Measurements from ENCODE around the gene EML3.
"Not testable (repeated sequence)": the region's sequence is repeated elsewhere in the genome, so short reads cannot be mapped to it uniquely, and the experiment has no call there.

The EML3 gene

GRCh38 chr11:62566247-62566646 is 46.3 kb downstream of the EML3 start:
- TF ChIP-seq ZC3H10 (CRISPR knock-in tag; IDR thresholded peaks at IDR 0.05) (no peak), TCF4 (CRISPR knock-in tag; IDR thresholded peaks at IDR 0.05; ENCODE audit: borderline replicate concordance) (no peak), ZNF8 (CRISPR knock-in tag; IDR thresholded peaks at IDR 0.05) (no peak), RARB (CRISPR knock-in tag; IDR thresholded peaks at IDR 0.05) (no peak), SNAI2 (CRISPR knock-in tag; IDR thresholded peaks at IDR 0.05) (no peak), CSDC2 (CRISPR knock-in tag; IDR thresholded peaks at IDR 0.05) (no peak), ZNF565 (CRISPR knock-in tag; conservative IDR thresholded peaks at IDR 0.05; ENCODE audit: low read depth) (no peak), ISL1 (CRISPR knock-in tag; IDR thresholded peaks at IDR 0.05) (no peak), TOX (CRISPR knock-in tag; IDR thresholded peaks at IDR 0.05; ENCODE audit: borderline replicate concordance) (no peak), ZNF70 (CRISPR knock-in tag; IDR thresholded peaks at IDR 0.05) (no peak)
- no peak for ATAC-seq

GRCh38 chr11:62565100-62565802 is 47.3 kb downstream of the EML3 start:
- ATAC-seq, result no peak
- TF ChIP-seq GLIS3 (CRISPR knock-in tag; IDR thresholded peaks at IDR 0.05), result no peak
- TF ChIP-seq ZNF70 (CRISPR knock-in tag; IDR thresholded peaks at IDR 0.05), result no peak
- TF ChIP-seq ISL1 (CRISPR knock-in tag; IDR thresholded peaks at IDR 0.05), result no peak
- TF ChIP-seq ARNTL (CRISPR knock-in tag; IDR thresholded peaks at IDR 0.05; ENCODE audit: borderline replicate concordance, low read depth), result no peak
- TF ChIP-seq, protein P1, sequence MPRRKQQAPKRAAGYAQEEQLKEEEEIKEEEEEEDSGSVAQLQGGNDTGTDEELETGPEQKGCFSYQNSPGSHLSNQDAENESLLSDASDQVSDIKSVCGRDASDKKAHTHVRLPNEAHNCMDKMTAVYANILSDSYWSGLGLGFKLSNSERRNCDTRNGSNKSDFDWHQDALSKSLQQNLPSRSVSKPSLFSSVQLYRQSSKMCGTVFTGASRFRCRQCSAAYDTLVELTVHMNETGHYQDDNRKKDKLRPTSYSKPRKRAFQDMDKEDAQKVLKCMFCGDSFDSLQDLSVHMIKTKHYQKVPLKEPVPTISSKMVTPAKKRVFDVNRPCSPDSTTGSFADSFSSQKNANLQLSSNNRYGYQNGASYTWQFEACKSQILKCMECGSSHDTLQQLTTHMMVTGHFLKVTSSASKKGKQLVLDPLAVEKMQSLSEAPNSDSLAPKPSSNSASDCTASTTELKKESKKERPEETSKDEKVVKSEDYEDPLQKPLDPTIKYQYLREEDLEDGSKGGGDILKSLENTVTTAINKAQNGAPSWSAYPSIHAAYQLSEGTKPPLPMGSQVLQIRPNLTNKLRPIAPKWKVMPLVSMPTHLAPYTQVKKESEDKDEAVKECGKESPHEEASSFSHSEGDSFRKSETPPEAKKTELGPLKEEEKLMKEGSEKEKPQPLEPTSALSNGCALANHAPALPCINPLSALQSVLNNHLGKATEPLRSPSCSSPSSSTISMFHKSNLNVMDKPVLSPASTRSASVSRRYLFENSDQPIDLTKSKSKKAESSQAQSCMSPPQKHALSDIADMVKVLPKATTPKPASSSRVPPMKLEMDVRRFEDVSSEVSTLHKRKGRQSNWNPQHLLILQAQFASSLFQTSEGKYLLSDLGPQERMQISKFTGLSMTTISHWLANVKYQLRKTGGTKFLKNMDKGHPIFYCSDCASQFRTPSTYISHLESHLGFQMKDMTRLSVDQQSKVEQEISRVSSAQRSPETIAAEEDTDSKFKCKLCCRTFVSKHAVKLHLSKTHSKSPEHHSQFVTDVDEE (CRISPR knock-in tag; IDR thresholded peaks at IDR 0.05), result no peak
- TF ChIP-seq PPARA (CRISPR knock-in tag; IDR thresholded peaks at IDR 0.05; ENCODE audit: borderline replicate concordance), result no peak
- TF ChIP-seq SNAI2 (CRISPR knock-in tag; IDR thresholded peaks at IDR 0.05), result no peak
- no peak for TF ChIP-seq RARB (CRISPR knock-in tag; IDR thresholded peaks at IDR 0.05)
- TF ChIP-seq ZNF8 (CRISPR knock-in tag; IDR thresholded peaks at IDR 0.05), result no peak
- TF ChIP-seq TCF4 (CRISPR knock-in tag; IDR thresholded peaks at IDR 0.05; ENCODE audit: borderline replicate concordance), result no peak
- TF ChIP-seq BACH2 (CRISPR knock-in tag; IDR thresholded peaks at IDR 0.05; ENCODE audit: borderline replicate concordance), result no peak
- TF ChIP-seq, protein P2, sequence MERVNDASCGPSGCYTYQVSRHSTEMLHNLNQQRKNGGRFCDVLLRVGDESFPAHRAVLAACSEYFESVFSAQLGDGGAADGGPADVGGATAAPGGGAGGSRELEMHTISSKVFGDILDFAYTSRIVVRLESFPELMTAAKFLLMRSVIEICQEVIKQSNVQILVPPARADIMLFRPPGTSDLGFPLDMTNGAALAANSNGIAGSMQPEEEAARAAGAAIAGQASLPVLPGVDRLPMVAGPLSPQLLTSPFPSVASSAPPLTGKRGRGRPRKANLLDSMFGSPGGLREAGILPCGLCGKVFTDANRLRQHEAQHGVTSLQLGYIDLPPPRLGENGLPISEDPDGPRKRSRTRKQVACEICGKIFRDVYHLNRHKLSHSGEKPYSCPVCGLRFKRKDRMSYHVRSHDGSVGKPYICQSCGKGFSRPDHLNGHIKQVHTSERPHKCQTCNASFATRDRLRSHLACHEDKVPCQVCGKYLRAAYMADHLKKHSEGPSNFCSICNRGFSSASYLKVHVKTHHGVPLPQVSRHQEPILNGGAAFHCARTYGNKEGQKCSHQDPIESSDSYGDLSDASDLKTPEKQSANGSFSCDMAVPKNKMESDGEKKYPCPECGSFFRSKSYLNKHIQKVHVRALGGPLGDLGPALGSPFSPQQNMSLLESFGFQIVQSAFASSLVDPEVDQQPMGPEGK (CRISPR knock-in tag; IDR thresholded peaks at IDR 0.05; ENCODE audit: borderline replicate concordance), result no peak
- TF ChIP-seq OSR1 (CRISPR knock-in tag; IDR thresholded peaks at IDR 0.05), result no peak
- no peak for TF ChIP-seq CSDC2 (CRISPR knock-in tag; IDR thresholded peaks at IDR 0.05)
- TF ChIP-seq, protein P3, sequence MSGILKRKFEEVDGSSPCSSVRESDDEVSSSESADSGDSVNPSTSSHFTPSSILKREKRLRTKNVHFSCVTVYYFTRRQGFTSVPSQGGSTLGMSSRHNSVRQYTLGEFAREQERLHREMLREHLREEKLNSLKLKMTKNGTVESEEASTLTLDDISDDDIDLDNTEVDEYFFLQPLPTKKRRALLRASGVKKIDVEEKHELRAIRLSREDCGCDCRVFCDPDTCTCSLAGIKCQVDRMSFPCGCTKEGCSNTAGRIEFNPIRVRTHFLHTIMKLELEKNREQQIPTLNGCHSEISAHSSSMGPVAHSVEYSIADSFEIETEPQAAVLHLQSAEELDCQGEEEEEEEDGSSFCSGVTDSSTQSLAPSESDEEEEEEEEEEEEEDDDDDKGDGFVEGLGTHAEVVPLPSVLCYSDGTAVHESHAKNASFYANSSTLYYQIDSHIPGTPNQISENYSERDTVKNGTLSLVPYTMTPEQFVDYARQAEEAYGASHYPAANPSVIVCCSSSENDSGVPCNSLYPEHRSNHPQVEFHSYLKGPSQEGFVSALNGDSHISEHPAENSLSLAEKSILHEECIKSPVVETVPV (CRISPR knock-in tag; IDR thresholded peaks at IDR 0.05), result no peak
- TF ChIP-seq ZFP30 (CRISPR knock-in tag; IDR thresholded peaks at IDR 0.05), result no peak

DNA sequence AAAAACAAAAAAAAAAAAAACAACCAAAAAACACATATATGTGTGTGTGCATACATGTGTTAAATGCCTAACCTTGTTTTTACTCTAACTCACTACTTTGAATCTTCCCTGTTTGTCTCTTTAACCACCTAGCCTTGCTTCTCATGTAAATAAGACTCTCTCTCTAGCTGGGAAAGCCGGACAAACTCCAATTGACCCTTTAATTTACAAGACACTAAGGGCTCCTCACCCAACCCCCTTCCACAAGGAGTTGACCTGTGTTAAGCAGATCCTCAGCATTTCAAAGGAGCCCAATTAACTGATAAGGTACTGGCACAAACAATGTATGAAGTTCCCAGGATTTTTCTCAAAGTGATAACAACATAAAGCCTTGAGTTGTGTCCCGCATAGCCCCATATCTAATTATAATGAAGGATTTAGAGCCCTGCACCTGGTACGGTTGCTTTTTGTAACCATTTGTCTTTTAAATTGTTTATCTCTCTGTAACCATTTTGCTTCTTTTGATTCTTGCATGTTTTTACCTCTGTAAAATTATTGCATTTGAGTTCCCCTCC is 50.8 kb downstream of the EML3 start:
- ATAC-seq, result not testable (repeated sequence)

- peak; percentile 73 for ATAC-seq
- TF ChIP-seq PPARA (CRISPR knock-in tag; IDR thresholded peaks at IDR 0.05; ENCODE audit: borderline replicate concordance) (no peak), ISL1 (CRISPR knock-in tag; IDR thresholded peaks at IDR 0.05) (peak; percentile 79), RARB (CRISPR knock-in tag; IDR thresholded peaks at IDR 0.05) (no peak), ZFP30 (CRISPR knock-in tag; IDR thresholded peaks at IDR 0.05) (no peak), CSDC2 (CRISPR knock-in tag; IDR thresholded peaks at IDR 0.05) (no peak), ZNF565 (CRISPR knock-in tag; conservative IDR thresholded peaks at IDR 0.05; ENCODE audit: low read depth) (no peak), CREB5 (CRISPR knock-in tag; IDR thresholded peaks at IDR 0.05; ENCODE audit: low read depth) (no peak)
- TF ChIP-seq, protein P1 (CRISPR knock-in tag; IDR thresholded peaks at IDR 0.05), result peak; percentile 17; the same call in 1 of the 2 replicates
- TF ChIP-seq, protein P2 (CRISPR knock-in tag; IDR thresholded peaks at IDR 0.05; ENCODE audit: borderline replicate concordance), result peak; percentile 95; the same call in 1 of the 2 replicates
Observed at GRCh38 chr11:62560566-62561103, 51.9 kb downstream of the EML3 start.

Data from SK-N-SH treated with all-trans-retinoic acid at 6 μM for 48 hours (cell line).